Activated CD4-positive, alpha-beta T cell treated with anti-CD3 and anti-CD28 coated beads, Interleukin-2, amount 50 U/mL, for 24 hours (primary cell): Measurements from ENCODE around the gene NIN.
"Not testable (repeated sequence)": the region's sequence is repeated elsewhere in the genome, so short reads cannot be mapped to it uniquely, and the experiment has no call there.

Source experiments
- DNase-seq, 2 donors: peaks; one replicate each; pipeline ENCODE4 v3.0.0-alpha.2; 2020; ENCODE audit warnings: low read depth in 1 of 2, low spot score in 1 of 2

Gene NIN

GRCh38 chr14:50819303-50819702 is 11.7 kb downstream of the NIN start:
- DNase-seq = not testable (repeated sequence)

GRCh38 chr14:50816395-50817047 is 14.4 kb downstream of the NIN start:
- no peak for DNase-seq

- not testable (repeated sequence) for DNase-seq
These were observed 15.4 kb downstream of the NIN start for GRCh38 chr14:50815526-50815925.

- DNase-seq = not testable (repeated sequence)
These were observed 15.9 kb downstream of the NIN start for GRCh38 chr14:50815058-50815457.

GRCh38 chr14:50814161-50814560 is 16.8 kb downstream of the NIN start:
- no peak for DNase-seq

- no peak for DNase-seq
These were observed 17.5 kb downstream of the NIN start for GRCh38 chr14:50813544-50813863.

- DNase-seq = no peak
These were observed 18.0 kb downstream of the NIN start for GRCh38 chr14:50812856-50813543.

- no peak for DNase-seq
These were observed 18.8 kb downstream of the NIN start for GRCh38 chr14:50812180-50812579.

GRCh38 chr14:50808053-50808452 is 22.9 kb downstream of the NIN start:
- no peak for DNase-seq

- no peak for DNase-seq
These were observed 24.6 kb downstream of the NIN start for GRCh38 chr14:50806241-50806933.

- no peak for DNase-seq
These were observed 25.6 kb downstream of the NIN start for GRCh38 chr14:50805396-50805795.

- DNase-seq = no peak
These were observed 26.7 kb downstream of the NIN start for GRCh38 chr14:50804181-50804721.

- no peak for DNase-seq
These were observed 29.3 kb downstream of the NIN start for GRCh38 chr14:50801706-50802105.

GRCh38 chr14:50800032-50800431 is 30.9 kb downstream of the NIN start:
- no peak for DNase-seq

- no peak for DNase-seq
These were observed 32.9 kb downstream of the NIN start for GRCh38 chr14:50798048-50798421.

- no peak for DNase-seq
These were observed 33.5 kb downstream of the NIN start for GRCh38 chr14:50797250-50798047.

GRCh38 chr14:50796390-50796789 is 34.6 kb downstream of the NIN start:
- DNase-seq = no peak

GRCh38 chr14:50795909-50796308 is 35.1 kb downstream of the NIN start:
- no peak for DNase-seq

GRCh38 chr14:50795142-50795541 is 35.8 kb downstream of the NIN start:
- DNase-seq = no peak

- DNase-seq = no peak
These were observed 36.8 kb downstream of the NIN start for GRCh38 chr14:50794068-50794645.

GRCh38 chr14:50792634-50793068 is 38.3 kb downstream of the NIN start:
- no peak for DNase-seq
